Measurements from ENCODE around the gene MCTP1. TPM values are rescaled to one million over a fixed set of nuclear protein-coding genes. Genes with fewer than 3 reads are reported as not detected.

Gene MCTP1
- total RNA-seq, 2 donors from 2014 or later = 3.3 to 5.0 TPM

- Histone ChIP-seq H3K27me3 (replicated peaks; ENCODE audit: insufficient read depth) (no peaks in the 10 kb centered on the region), H3K4me1 (replicated peaks) (no peaks in the 10 kb centered on the region), H3K4me3 (no peak overlapping the region), H3K27ac (no peak overlapping the region), H3K36me3 (no peaks in the 10 kb centered on the region), H3K9me3 (no peaks in the 10 kb centered on the region)
- 21% methylated on average over 4 of the region's 4 CpGs for WGBS
- intact Hi-C loops (cut with DNase I) = no loop called here
- TF ChIP-seq POLR2AphosphoS5 (IDR thresholded peaks at IDR 0.05) = no peak
- no peak for TF ChIP-seq CTCF (IDR thresholded peaks at IDR 0.05)
- TF ChIP-seq POLR2A (IDR thresholded peaks at IDR 0.05) = no peak
- no peak for DNase-seq (ENCODE audit: low spot score)
These were observed 242.9 kb downstream of the MCTP1 start for GRCh38 chr5:95042037-95042436.

- intact Hi-C loops (cut with DNase I) = no loop called here
- H3K4me1 ChIP-seq (replicated peaks) = no peaks in the 10 kb centered on the region
- DNase-seq (ENCODE audit: low spot score) = no peak
- no peak overlapping the region for H3K4me3 ChIP-seq
- WGBS = 83% methylated on average over 7 of the region's 7 CpGs
- no peak overlapping the region for H3K27ac ChIP-seq
- no peaks in the 10 kb centered on the region for H3K9me3 ChIP-seq
- TF ChIP-seq POLR2A (IDR thresholded peaks at IDR 0.05) (no peak), CTCF (IDR thresholded peaks at IDR 0.05) (no peak), POLR2AphosphoS5 (IDR thresholded peaks at IDR 0.05) (no peak)
- no peaks in the 10 kb centered on the region for H3K36me3 ChIP-seq
- no peaks in the 10 kb centered on the region for H3K27me3 ChIP-seq (replicated peaks; ENCODE audit: insufficient read depth)
These were observed 248.8 kb downstream of the MCTP1 start for GRCh38 chr5:95035891-95036685.

- no peak overlapping the region for H3K4me3 ChIP-seq
- no peak for DNase-seq (ENCODE audit: low spot score)
- no peak for TF ChIP-seq POLR2A (IDR thresholded peaks at IDR 0.05)
- TF ChIP-seq POLR2AphosphoS5 (IDR thresholded peaks at IDR 0.05) = no peak
- TF ChIP-seq CTCF (IDR thresholded peaks at IDR 0.05) = no peak
- intact Hi-C loops (cut with DNase I) = no loop called here
- H3K27ac ChIP-seq = no peak overlapping the region
- no peaks in the 10 kb centered on the region for H3K36me3 ChIP-seq
- WGBS = 100% methylated on average over 1 of the region's 1 CpG
- H3K9me3 ChIP-seq = no peaks in the 10 kb centered on the region
- H3K27me3 ChIP-seq (replicated peaks; ENCODE audit: insufficient read depth) = no peaks in the 10 kb centered on the region
- no peaks in the 10 kb centered on the region for H3K4me1 ChIP-seq (replicated peaks)
These were observed 252.1 kb downstream of the MCTP1 start for GRCh38 chr5:95032801-95033200.

GRCh38 chr5:95029569-95030366 is 255.1 kb downstream of the MCTP1 start:
- TF ChIP-seq POLR2AphosphoS5 (IDR thresholded peaks at IDR 0.05) (no peak), POLR2A (IDR thresholded peaks at IDR 0.05) (no peak), CTCF (IDR thresholded peaks at IDR 0.05) (no peak)
- Histone ChIP-seq H3K36me3 (no peaks in the 10 kb centered on the region), H3K4me3 (no peak overlapping the region), H3K9me3 (no peaks in the 10 kb centered on the region), H3K27ac (no peak overlapping the region), H3K4me1 (replicated peaks) (no peaks in the 10 kb centered on the region), H3K27me3 (replicated peaks; ENCODE audit: insufficient read depth) (no peaks in the 10 kb centered on the region)
- no peak for DNase-seq (ENCODE audit: low spot score)
- 89% methylated on average over 9 of the region's 9 CpGs for WGBS
- intact Hi-C loops (cut with DNase I) = no loop called here
